GM19043 (cell line): ENCODE data around the gene CCDC167.

Experiments used
- ATAC-seq: cut with Tn5 transposase; IDR thresholded peaks from one replicate; pipeline ENCODE4 v1.9.1; 2021; ENCODE audit warnings: low read depth; ENCODE audit not compliant: unreplicated experiment

Gene CCDC167

DNA sequence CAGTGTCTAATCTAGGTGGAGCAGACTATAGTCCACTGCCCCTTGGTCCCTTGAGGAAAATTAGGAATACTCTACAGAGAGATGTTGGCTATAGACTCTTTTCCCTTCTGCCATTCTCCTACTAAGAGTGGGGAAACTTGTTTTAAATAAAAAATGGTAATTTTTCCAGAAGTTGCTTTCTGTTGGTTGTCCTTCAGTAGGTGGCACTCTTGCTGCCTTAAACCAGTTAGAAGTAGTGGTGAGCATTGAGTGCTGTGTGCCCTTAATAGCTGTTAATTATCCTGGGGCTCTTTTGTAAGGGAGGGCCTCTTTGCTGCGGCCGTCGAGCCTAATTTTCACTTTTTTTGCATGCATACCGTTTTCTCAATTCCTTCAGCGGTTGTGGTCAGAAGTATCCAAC is 63.9 kb downstream of the CCDC167 start:
- ATAC-seq: no peak

GRCh38 chr6:37435373-37435772 is 64.3 kb downstream of the CCDC167 start:
- no peak for ATAC-seq

- peak; percentile 35 for ATAC-seq
These were observed 65.9 kb downstream of the CCDC167 start for GRCh38 chr6:37433657-37434271.
